PFSK-1 (cell line): Measurements from ENCODE around the gene DGKH.

ENCODE experiments used
- FOXP2 ChIP-seq: optimal IDR thresholded peaks from 2 replicates; pipeline ENCODE3; 2011; ENCODE audit warnings: borderline replicate concordance, control low read depth, inconsistent platforms; ENCODE audit not compliant: insufficient read depth; ENCODE audit errors: extremely low read length, extremely low read depth
- POLR2AphosphoS5 ChIP-seq: IDR thresholded peaks from 2 replicates; pipeline ENCODE4 v1.6.1; 2012; ENCODE audit warnings: low read depth, mild to moderate bottlenecking, control low read depth, low read length, moderate library complexity
- REST ChIP-seq, 2 experiments: IDR thresholded peaks; 2 replicates each; pipeline versions ENCODE4 v1.6.1 to v1.8.0; 2011 to 2012; ENCODE audit warnings: low read depth in 2 of 2, low read length in 2 of 2, control low read depth in 1 of 2, inconsistent platforms in 1 of 2, mild to moderate bottlenecking in 1 of 2, moderate library complexity in 1 of 2; ENCODE audit not compliant: insufficient read depth in 1 of 2
- SIN3A ChIP-seq: IDR thresholded peaks from 2 replicates; pipeline ENCODE4 v1.6.1; 2012; ENCODE audit warnings: mild to moderate bottlenecking, low read length, moderate library complexity, borderline replicate concordance; ENCODE audit not compliant: insufficient read depth

- TF ChIP-seq POLR2AphosphoS5 (no peak), FOXP2 (no peak), REST (IDR thresholded peaks at IDR 0.05; ENCODE audit: insufficient read depth in 1 of 2, low read depth in 2 of 2, low read length in 2 of 2) (no peak), SIN3A (no peak)
Measured at GRCh38 chr13:42174344-42175162, 126.1 kb downstream of the DGKH start.
